ENCODE measurements around the gene FARS2. TPM values are rescaled to one million over a fixed set of nuclear protein-coding genes. Genes with fewer than 3 reads are reported as not detected.

The FARS2 gene
- total RNA-seq, 1 experiment from 2014 or later = 13.8 TPM

DNA sequence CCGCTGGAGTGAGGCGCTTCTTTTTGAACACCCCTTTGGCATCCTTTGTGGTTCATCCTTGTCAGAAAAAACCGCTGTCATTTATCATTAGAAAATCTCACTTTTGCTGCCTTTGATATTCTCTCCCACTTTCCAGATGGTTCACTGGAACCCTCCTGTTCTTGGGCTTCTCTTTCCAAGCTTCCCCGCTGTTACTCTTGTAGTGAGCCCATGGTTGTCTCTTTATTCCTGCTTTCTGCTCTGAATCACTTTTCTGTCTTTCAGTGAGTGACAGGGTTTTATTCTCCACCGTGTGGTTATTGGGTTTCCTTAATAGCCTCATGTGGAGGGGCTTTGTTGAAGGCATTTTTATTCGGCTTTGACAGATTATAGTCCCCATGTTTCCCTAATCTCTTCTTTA is 117.0 kb downstream of the FARS2 start:
- Histone ChIP-seq H2AFZ (ENCODE audit: low read depth, low read length, poor library complexity, severe bottlenecking) (no peak overlapping the region), H3K4me3 (replicated peaks in 1 of 2; ENCODE audit: low read depth in 1 of 2, low read length in 2 of 2) (no peak overlapping the region), H3K9me3 (ENCODE audit: control insufficient read depth in 1 of 2, insufficient read depth in 1 of 2, low read depth in 1 of 2, low read length in 2 of 2) (no peaks in the 10 kb centered on the region), H3K4me1 (ENCODE audit: control insufficient read depth in 1 of 2, insufficient read depth in 2 of 2, low read length in 2 of 2) (no peaks in the 10 kb centered on the region), H3K27me3 (ENCODE audit: insufficient read depth, low read length) (no peaks in the 10 kb centered on the region), H4K20me1 (ENCODE audit: insufficient read depth) (no peaks in the 10 kb centered on the region; the same call in 1 of the 2 replicates), H3K79me2 (ENCODE audit: insufficient read depth, low read length) (no peaks in the 10 kb centered on the region), H3K4me2 (ENCODE audit: low read length) (no peak overlapping the region), H3K27ac (ENCODE audit: low read depth, low read length) (no peak overlapping the region), H3K9ac (ENCODE audit: low read length) (no peak overlapping the region), H3K9me2 (ENCODE audit: insufficient read depth) (no peaks in the 10 kb centered on the region), H3K36me3 (ENCODE audit: control insufficient read depth in 1 of 2, insufficient read depth in 2 of 2, low read length in 2 of 2) (no peaks in the 10 kb centered on the region)
- intact Hi-C loops (cut with micrococcal nuclease) = no loop called here
- TF ChIP-seq, protein P1, sequence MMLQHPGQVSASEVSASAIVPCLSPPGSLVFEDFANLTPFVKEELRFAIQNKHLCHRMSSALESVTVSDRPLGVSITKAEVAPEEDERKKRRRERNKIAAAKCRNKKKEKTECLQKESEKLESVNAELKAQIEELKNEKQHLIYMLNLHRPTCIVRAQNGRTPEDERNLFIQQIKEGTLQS (IDR thresholded peaks at IDR 0.05) = no peak
- DNase-seq (ENCODE audit: low read depth, low spot score) (no peak), ATAC-seq (no peak)
- RAD21 ChIA-PET (ENCODE audit: low non-redundant PET in 1 of 2, low total read pairs in 2 of 2, uncharacterized antibody in 2 of 2, unreplicated experiment in 2 of 2) = no interaction called here
- CTCF ChIA-PET = interaction anchor here (1.8 kb wide), 1 partner anchor 234 kb away, joined by 20 read pairs; no protein-coding TSS in a partner anchor
- no TSS peak for BruUV-seq (replicated peaks)
- POLR2A ChIA-PET = no interaction called here

- H3K36me3 ChIP-seq (ENCODE audit: control insufficient read depth in 1 of 2, insufficient read depth in 2 of 2, low read length in 2 of 2) = no peaks in the 10 kb centered on the region
- no peak overlapping the region for H3K9ac ChIP-seq (ENCODE audit: low read length)
- H3K4me3 ChIP-seq (replicated peaks in 1 of 2; ENCODE audit: low read depth in 1 of 2, low read length in 2 of 2) = no peak overlapping the region
- no peak overlapping the region for H3K27ac ChIP-seq (ENCODE audit: low read depth, low read length)
- H3K9me3 ChIP-seq (ENCODE audit: control insufficient read depth in 1 of 2, insufficient read depth in 1 of 2, low read depth in 1 of 2, low read length in 2 of 2) = no peaks in the 10 kb centered on the region
- H4K20me1 ChIP-seq (ENCODE audit: insufficient read depth) = no peaks in the 10 kb centered on the region; the same call in 1 of the 2 replicates
- intact Hi-C loops (cut with micrococcal nuclease) = no loop called here
- RAD21 ChIA-PET (ENCODE audit: low non-redundant PET in 1 of 2, low total read pairs in 2 of 2, uncharacterized antibody in 2 of 2, unreplicated experiment in 2 of 2) = interaction anchor here in 1 of 2 experiments (1.1 kb wide), 1 partner anchor 236 kb away, joined by 6 read pairs; no protein-coding TSS in a partner anchor
- peak; percentile 73 for ATAC-seq
- BruUV-seq (replicated peaks) = no TSS peak
- H2AFZ ChIP-seq (ENCODE audit: low read depth, low read length, poor library complexity, severe bottlenecking) = no peak overlapping the region
- no peaks in the 10 kb centered on the region for H3K27me3 ChIP-seq (ENCODE audit: insufficient read depth, low read length)
- CTCF ChIA-PET = interaction anchor here (1.0 to 1.8 kb wide), 4 partner anchors 77 to 322 kb away, joined by 3 to 20 read pairs (median 4); no protein-coding TSS in a partner anchor
- H3K9me2 ChIP-seq (ENCODE audit: insufficient read depth) = no peaks in the 10 kb centered on the region
- H3K79me2 ChIP-seq (ENCODE audit: insufficient read depth, low read length) = no peaks in the 10 kb centered on the region
- TF ChIP-seq RAD21 (IDR thresholded peaks at IDR 0.05; ENCODE audit: low read depth) (peak; percentile 73), ZFX (IDR thresholded peaks at IDR 0.05) (no peak), CTCF (IDR thresholded peaks at IDR 0.05 in 2 of 3, conservative IDR thresholded peaks at IDR 0.05 in 1 of 3; ENCODE audit: borderline replicate concordance in 1 of 3, insufficient read depth in 1 of 3, low read depth in 2 of 3, low read length in 2 of 3) (peak; percentile 56 to 71 (median 64); a peak in 5 of 6 replicates), POLR2AphosphoS5 (IDR thresholded peaks at IDR 0.05; ENCODE audit: low read depth, low read length) (no peak), CBX3 (IDR thresholded peaks at IDR 0.05; ENCODE audit: low read depth) (peak; percentile 30; the same call in 1 of the 2 replicates)
- peaks cover 0 to under 1% of the 10 kb centered on the region in 2 experiments; a peak in 1 of 4 replicates for H3K4me1 ChIP-seq (ENCODE audit: control insufficient read depth in 1 of 2, insufficient read depth in 2 of 2, low read length in 2 of 2)
- no peak overlapping the region for H3K4me2 ChIP-seq (ENCODE audit: low read length)
- DNase-seq (ENCODE audit: low read depth, low spot score) = peak; percentile 24
- POLR2A ChIA-PET = no interaction called here
Measured at GRCh38 chr6:5379647-5380242, 118.4 kb downstream of the FARS2 start.

Data from HCT116 (cell line).